Esophagus squamous epithelium (tissue), 5 donors: ENCODE results near the gene MYBPC1. TPM values are rescaled to one million over a fixed set of nuclear protein-coding genes. Genes with fewer than 3 reads are reported as not detected.
A peak's percentile ranks its signal among the peaks of the same experiment; 100 is the strongest.

ENCODE experiments used
- DNase-seq: peaks from one replicate; lab custom pipeline; 2025; lab: John Stamatoyannopoulos, UW
- H3K27ac ChIP-seq, 4 donors: fragments of 200-600 bp; sonication (generic); one replicate each; pipeline ENCODE4 v1.5.1; 2016 to 2019; ENCODE audit warnings: mild to moderate bottlenecking in 1 of 4
- H3K27me3 ChIP-seq, 4 donors: fragments of 200-600 bp; sonication (generic); 1 replicate in 3 of 4; 2 replicates in 1 of 4; pipeline versions ENCODE4 v1.5.1 to v1.6.0; 2017 to 2021; ENCODE audit warnings: antibody characterized with exemption in 1 of 4
- H3K36me3 ChIP-seq, 3 donors: fragments of 200-600 bp; sonication (generic); one replicate each; pipeline ENCODE4 v1.5.1; 2016 to 2019
- H3K4me1 ChIP-seq, 3 donors: fragments of 200-600 bp; sonication (generic); one replicate each; pipeline ENCODE4 v1.5.1; 2017 to 2019
- H3K4me3 ChIP-seq, 4 donors: fragments of 200-600 bp; sonication (generic); 1 replicate in 3 of 4; 2 replicates in 1 of 4; pipeline ENCODE4 v1.5.1; 2016 to 2019; ENCODE audit warnings: mild to moderate bottlenecking in 2 of 4, moderate library complexity in 1 of 4
- H3K9me3 ChIP-seq, 3 donors: fragments of 200-600 bp; sonication (generic); one replicate each; pipeline ENCODE4 v1.5.1; 2016 to 2019
- POLR2A ChIP-seq, 4 donors: fragments of 450-650 bp; IDR thresholded peaks; one replicate each; pipeline ENCODE4 v1.6.1; 2017; ENCODE audit warnings: antibody characterized with exemption in 4 of 4, mild to moderate bottlenecking in 4 of 4, moderate library complexity in 3 of 4
- WGBS, 2 donors: methylation state at CpG; one replicate each; pipeline ENCODE4 v1.1.5; 2018; 5-methylcytosine and 5-hydroxymethylcytosine counted together
- intact Hi-C: fragments of 100-400 bp; cut with DNase I; formaldehyde crosslinking; loops from one replicate; pipeline ENCODE4 v1.15.0; 2022
- total RNA-seq, 4 donors: library from RNA; depleted of rRNA; stranded (reverse); fragments of >200 nt; gene quantifications; one replicate each; pipeline ENCODE4 v1.1.0, GENCODE V29; 2016
- TF ChIP-seq, protein P1 (sequence below), 6 experiments: fragments of 450-650 bp in 4 of 6; fragments of 200-600 bp in 2 of 6; sonication (generic) in 2 of 6; IDR thresholded peaks; one replicate each; pipeline ENCODE4 v1.5.1; 2016 to 2019; ENCODE audit warnings: antibody characterized with exemption in 6 of 6, mild to moderate bottlenecking in 4 of 6, moderate library complexity in 4 of 6
- donor health status: DM: yes; HTN: yes; CAD: no.

MYBPC1 gene
- total RNA-seq, 4 donors from 2014 or later = not detected

DNA sequence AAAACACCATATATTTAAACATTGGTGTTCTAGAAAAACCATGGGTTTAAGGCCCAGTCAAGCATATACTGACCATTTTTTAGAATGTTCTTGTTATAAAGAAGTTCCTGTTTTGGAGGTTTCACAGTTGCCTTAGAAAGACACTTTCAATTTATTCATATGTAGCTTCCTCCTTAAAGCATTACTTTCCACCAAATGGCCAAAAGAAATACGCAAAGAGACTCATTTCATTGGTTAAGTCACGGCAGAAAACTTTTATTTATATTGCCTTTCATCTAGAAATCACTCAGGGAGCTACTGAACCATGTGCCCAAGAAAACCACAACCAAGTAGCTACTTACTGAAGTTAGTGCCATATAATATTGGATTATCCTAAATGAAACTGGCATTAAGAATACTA lies 40.0 kb downstream of the MYBPC1 start:
- 59 to 94% methylated on average over 2 of the region's 2 CpGs for WGBS, 2 donors
- H3K4me3 ChIP-seq = no peak overlapping the region
- no peak overlapping the region for H3K27ac ChIP-seq
- DNase-seq = no peak
- no peak for TF ChIP-seq POLR2A (IDR thresholded peaks at IDR 0.05)
- TF ChIP-seq, protein P1, sequence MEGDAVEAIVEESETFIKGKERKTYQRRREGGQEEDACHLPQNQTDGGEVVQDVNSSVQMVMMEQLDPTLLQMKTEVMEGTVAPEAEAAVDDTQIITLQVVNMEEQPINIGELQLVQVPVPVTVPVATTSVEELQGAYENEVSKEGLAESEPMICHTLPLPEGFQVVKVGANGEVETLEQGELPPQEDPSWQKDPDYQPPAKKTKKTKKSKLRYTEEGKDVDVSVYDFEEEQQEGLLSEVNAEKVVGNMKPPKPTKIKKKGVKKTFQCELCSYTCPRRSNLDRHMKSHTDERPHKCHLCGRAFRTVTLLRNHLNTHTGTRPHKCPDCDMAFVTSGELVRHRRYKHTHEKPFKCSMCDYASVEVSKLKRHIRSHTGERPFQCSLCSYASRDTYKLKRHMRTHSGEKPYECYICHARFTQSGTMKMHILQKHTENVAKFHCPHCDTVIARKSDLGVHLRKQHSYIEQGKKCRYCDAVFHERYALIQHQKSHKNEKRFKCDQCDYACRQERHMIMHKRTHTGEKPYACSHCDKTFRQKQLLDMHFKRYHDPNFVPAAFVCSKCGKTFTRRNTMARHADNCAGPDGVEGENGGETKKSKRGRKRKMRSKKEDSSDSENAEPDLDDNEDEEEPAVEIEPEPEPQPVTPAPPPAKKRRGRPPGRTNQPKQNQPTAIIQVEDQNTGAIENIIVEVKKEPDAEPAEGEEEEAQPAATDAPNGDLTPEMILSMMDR (IDR thresholded peaks at IDR 0.05) = no peak
- intact Hi-C loops = no loop called here
- no peaks in the 10 kb centered on the region for H3K4me1 ChIP-seq
- H3K9me3 ChIP-seq = no peaks in the 10 kb centered on the region
- H3K36me3 ChIP-seq = no peaks in the 10 kb centered on the region
- H3K27me3 ChIP-seq = peaks cover 0 to 1% (median 0%) of the 10 kb centered on the region in 4 donors

DNA sequence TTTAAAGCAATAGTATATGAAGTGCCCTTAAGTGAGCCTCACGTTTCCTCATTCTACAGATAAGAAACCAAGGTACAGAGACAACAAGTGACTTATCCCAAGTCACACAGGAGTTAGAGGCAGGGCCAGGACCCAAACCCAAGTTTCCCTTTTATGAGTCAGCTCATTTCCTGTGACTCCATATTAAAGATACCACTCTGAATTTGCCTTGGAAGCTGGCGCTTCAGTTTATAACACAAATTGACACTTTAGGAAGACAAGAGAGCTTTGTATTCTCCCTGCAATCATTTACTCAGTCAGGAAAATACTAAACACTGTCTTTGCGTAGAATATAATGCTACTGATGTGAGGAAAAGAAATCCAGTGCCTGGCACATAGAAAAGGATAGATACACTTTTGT lies 43.2 kb downstream of the MYBPC1 start:
- H3K4me1 ChIP-seq = peaks cover 3 to 7% (median 5%) of the 10 kb centered on the region in 3 donors
- 78 to 93% methylated on average over 3 of the region's 3 CpGs for WGBS, 2 donors
- H3K9me3 ChIP-seq = no peaks in the 10 kb centered on the region
- H3K36me3 ChIP-seq = no peaks in the 10 kb centered on the region
- TF ChIP-seq, protein P1 (IDR thresholded peaks at IDR 0.05) = no peak
- no peak for TF ChIP-seq POLR2A (IDR thresholded peaks at IDR 0.05)
- no peak overlapping the region for H3K4me3 ChIP-seq
- H3K27ac ChIP-seq = no peak overlapping the region
- no peak for DNase-seq
- peaks cover 0 to 24% (median 0%) of the 10 kb centered on the region in 4 donors for H3K27me3 ChIP-seq
- intact Hi-C loops = no loop called here

DNA sequence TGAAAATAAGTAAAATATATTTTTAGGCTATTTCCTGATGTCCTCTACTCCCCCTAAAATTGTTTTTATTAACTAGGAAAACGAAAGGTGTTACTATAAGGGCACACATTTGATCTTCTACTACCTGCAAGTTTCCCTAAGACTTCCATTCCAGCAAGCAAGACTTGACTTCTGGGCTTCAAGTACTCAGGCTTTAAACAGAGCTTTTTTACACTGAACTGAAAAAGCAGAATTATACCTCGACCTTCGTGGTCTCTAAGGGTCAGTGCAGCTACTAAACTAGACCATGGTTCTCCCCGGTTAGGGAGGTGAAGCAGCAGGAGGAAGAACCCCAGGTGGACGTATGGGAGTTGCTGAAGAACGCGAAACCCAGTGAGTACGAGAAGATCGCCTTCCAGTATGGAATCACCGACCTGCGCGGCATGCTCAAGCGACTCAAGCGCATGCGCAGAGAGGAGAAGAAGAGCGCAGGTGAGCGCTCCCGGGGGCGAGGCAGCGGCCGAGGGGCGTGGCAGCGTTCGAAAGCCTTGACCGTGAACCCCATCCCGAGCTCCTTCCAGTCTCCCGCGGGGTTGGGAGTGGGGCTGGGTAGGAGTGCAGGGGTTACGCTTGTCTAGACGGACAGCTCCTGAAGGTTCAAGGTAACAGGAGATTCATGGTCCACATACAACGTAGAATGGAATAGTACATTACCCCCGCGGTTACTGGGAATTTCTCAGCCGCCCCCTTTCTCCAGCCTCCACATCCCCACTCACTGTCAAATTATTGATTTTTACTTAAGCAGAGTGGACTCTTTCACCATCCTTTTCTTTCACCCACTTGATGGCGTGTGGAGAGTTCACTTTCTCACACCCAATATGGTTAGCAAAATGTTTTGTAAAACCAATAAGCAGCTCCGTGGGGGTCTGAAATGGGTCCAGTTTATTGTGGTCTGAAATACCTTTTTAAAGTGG lies 47.6 kb downstream of the MYBPC1 start:
- no peak for DNase-seq

DNA sequence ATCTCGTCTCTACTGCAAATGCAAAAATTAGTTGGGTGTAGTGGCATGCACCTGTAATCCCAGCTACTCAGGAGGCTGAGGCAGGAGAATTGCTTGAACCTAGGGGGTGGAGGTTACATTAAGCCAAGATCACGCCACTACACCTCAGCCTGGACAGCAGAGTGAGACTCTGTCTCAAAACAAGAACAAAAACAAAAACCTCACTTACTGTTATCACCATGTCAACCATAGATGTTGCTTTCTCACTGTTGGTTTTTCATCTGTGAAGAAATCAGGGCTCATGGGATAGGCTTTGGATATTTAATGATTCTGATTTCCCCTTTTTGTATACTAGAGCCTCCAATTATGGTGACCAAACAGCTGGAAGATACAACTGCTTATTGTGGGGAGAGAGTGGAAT lies 52.9 kb downstream of the MYBPC1 start:
- WGBS, 2 donors = 83 to 95% methylated on average over 2 of the region's 2 CpGs
- Histone ChIP-seq H3K36me3 (no peaks in the 10 kb centered on the region), H3K4me1 (no peaks in the 10 kb centered on the region), H3K4me3 (no peak overlapping the region), H3K27me3 (peaks cover 0 to 9% (median 0%) of the 10 kb centered on the region in 4 donors), H3K9me3 (no peaks in the 10 kb centered on the region), H3K27ac (no peak overlapping the region)
- TF ChIP-seq, protein P1 (IDR thresholded peaks at IDR 0.05) = no peak
- TF ChIP-seq POLR2A (IDR thresholded peaks at IDR 0.05) = no peak
- intact Hi-C loops = no loop called here
- DNase-seq = no peak

More for the DNA sequence above, 47.6 kb downstream of the MYBPC1 start:
- whole genome bisulfite sequencing, 2 donors = 27 to 32% methylated on average over 36 of the region's 36 CpGs
- no peaks in the 10 kb centered on the region for H3K36me3 ChIP-seq
- no peak overlapping the region for H3K27ac ChIP-seq
- H3K9me3 ChIP-seq = no peaks in the 10 kb centered on the region
- no peak for TF ChIP-seq POLR2A (IDR thresholded peaks at IDR 0.05)
- TF ChIP-seq, protein P1 (IDR thresholded peaks at IDR 0.05) = no peak
- H3K4me3 ChIP-seq = peak overlapping the region in 3 of 4 donors; percentile 10 to 46 (median 11)
- intact Hi-C loops = no loop called here
- H3K4me1 ChIP-seq = peaks cover 3 to 7% (median 5%) of the 10 kb centered on the region in 3 donors
- peaks cover 0 to 26% (median 0%) of the 10 kb centered on the region in 4 donors for H3K27me3 ChIP-seq

DNA sequence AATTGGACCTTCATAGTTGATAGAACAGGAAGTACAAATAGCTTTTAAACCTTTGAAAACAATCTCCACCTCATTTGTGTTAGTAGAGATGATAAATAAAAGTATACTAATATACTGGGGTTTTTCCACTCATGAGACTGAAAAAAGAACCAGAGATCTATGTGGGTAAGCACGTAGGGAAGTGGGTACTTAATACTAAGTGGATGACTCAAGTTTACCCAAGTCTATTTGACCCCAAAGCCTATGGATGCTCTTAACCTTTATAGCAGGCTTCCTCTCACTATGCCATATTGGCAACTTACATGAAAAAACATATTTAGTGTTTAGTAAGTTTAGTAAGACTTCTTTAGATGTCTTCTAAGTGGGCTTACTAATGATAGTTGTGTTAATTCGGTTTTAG lies 53.4 kb downstream of the MYBPC1 start:
- H3K27ac ChIP-seq = no peak overlapping the region
- H3K27me3 ChIP-seq = peaks cover 0 to 4% (median 0%) of the 10 kb centered on the region in 4 donors
- no peaks in the 10 kb centered on the region for H3K4me1 ChIP-seq
- no peak for TF ChIP-seq POLR2A (IDR thresholded peaks at IDR 0.05)
- TF ChIP-seq, protein P1 (IDR thresholded peaks at IDR 0.05) = no peak
- no peaks in the 10 kb centered on the region for H3K36me3 ChIP-seq
- no peaks in the 10 kb centered on the region for H3K9me3 ChIP-seq
- H3K4me3 ChIP-seq = no peak overlapping the region
- WGBS, 2 donors = 52 to 72% methylated on average over 2 of the region's 2 CpGs
- DNase-seq = no peak
- intact Hi-C loops = no loop called here
